Measurements from ENCODE around the gene PHLPP1. TPM values are rescaled to one million over a fixed set of nuclear protein-coding genes. Genes with fewer than 3 reads are reported as not detected.

Gene PHLPP1
- total RNA-seq, 1 experiment from 2014 or later = 28.0 TPM

DNA sequence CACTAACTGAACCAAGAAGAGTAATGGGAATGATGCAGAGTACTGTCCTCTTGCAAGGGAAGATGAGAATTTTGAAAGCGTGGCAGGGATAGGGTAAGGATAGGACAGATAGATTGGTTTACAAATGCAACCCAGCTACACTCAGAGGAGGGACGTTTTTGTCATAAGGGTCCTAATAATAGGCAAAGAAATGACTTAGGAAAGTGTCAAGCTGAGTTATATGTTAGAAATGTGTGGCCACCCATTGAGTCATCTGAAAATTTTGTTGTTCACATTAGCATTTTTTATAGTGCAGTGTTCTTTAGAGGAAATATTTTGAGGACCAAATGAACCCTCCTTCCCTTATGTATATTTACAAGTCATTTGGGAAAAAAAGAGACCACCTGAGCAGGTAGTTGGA, 137.5 kb downstream of the PHLPP1 start:
- Mint-ChIP-seq H3K4me3 (ENCODE audit: low read depth, unreplicated experiment) (no peak overlapping the region), H3K27me3 (ENCODE audit: unreplicated experiment) (no peaks in the 10 kb centered on the region), H3K27ac (ENCODE audit: unreplicated experiment) (no peak overlapping the region), H3K9me3 (ENCODE audit: low read depth, unreplicated experiment) (no peaks in the 10 kb centered on the region), H3K36me3 (ENCODE audit: insufficient read depth, unreplicated experiment) (peaks cover 8% of the 10 kb centered on the region), H3K4me1 (ENCODE audit: low read depth, unreplicated experiment) (peaks cover 18% of the 10 kb centered on the region)
- DNase-seq = no peak
- intact Hi-C loops (cut with micrococcal nuclease; ENCODE audit: unreplicated experiment) = no loop called here
- no peak for TF ChIP-seq CTCF (IDR thresholded peaks at IDR 0.05; ENCODE audit: unreplicated experiment)
- no TSS peak for BruUV-seq (replicated peaks)
- CTCF ChIA-PET = no interaction called here

GRCh38 chr18:62856294-62856693, 141.0 kb downstream of the PHLPP1 start:
- Mint-ChIP-seq H3K36me3 (ENCODE audit: insufficient read depth, unreplicated experiment) (no peaks in the 10 kb centered on the region), H3K4me3 (ENCODE audit: low read depth, unreplicated experiment) (no peak overlapping the region), H3K9me3 (ENCODE audit: low read depth, unreplicated experiment) (no peaks in the 10 kb centered on the region), H3K27ac (ENCODE audit: unreplicated experiment) (no peak overlapping the region), H3K4me1 (ENCODE audit: low read depth, unreplicated experiment) (peaks cover 8% of the 10 kb centered on the region), H3K27me3 (ENCODE audit: unreplicated experiment) (no peaks in the 10 kb centered on the region)
- TF ChIP-seq CTCF (IDR thresholded peaks at IDR 0.05; ENCODE audit: unreplicated experiment) = no peak
- no peak for DNase-seq
- intact Hi-C loops (cut with micrococcal nuclease; ENCODE audit: unreplicated experiment) = no loop called here
- BruUV-seq (replicated peaks) = no TSS peak
- CTCF ChIA-PET = no interaction called here

- H3K4me1 Mint-ChIP-seq (ENCODE audit: low read depth, unreplicated experiment) = peaks cover 6% of the 10 kb centered on the region
- H3K27me3 Mint-ChIP-seq (ENCODE audit: unreplicated experiment) = no peaks in the 10 kb centered on the region
- TF ChIP-seq CTCF (IDR thresholded peaks at IDR 0.05; ENCODE audit: unreplicated experiment) = no peak
- H3K9me3 Mint-ChIP-seq (ENCODE audit: low read depth, unreplicated experiment) = no peaks in the 10 kb centered on the region
- DNase-seq = no peak
- H3K36me3 Mint-ChIP-seq (ENCODE audit: insufficient read depth, unreplicated experiment) = peaks cover 6% of the 10 kb centered on the region
- CTCF ChIA-PET = interaction anchor here (0.6 kb wide), 3 partner anchors 27 to 106 kb away, joined by 3 to 5 read pairs (median 3); no protein-coding TSS in a partner anchor
- no peak overlapping the region for H3K4me3 Mint-ChIP-seq (ENCODE audit: low read depth, unreplicated experiment)
- BruUV-seq (replicated peaks) = no TSS peak
- intact Hi-C loops (cut with micrococcal nuclease; ENCODE audit: unreplicated experiment) = no loop called here
- H3K27ac Mint-ChIP-seq (ENCODE audit: unreplicated experiment) = no peak overlapping the region
These were observed 142.1 kb downstream of the PHLPP1 start for GRCh38 chr18:62857263-62857976.

GRCh38 chr18:62860062-62860461, 144.7 kb downstream of the PHLPP1 start:
- no peak for TF ChIP-seq CTCF (IDR thresholded peaks at IDR 0.05; ENCODE audit: unreplicated experiment)
- DNase-seq = no peak
- Mint-ChIP-seq H3K9me3 (ENCODE audit: low read depth, unreplicated experiment) (no peaks in the 10 kb centered on the region), H3K27ac (ENCODE audit: unreplicated experiment) (no peak overlapping the region), H3K4me3 (ENCODE audit: low read depth, unreplicated experiment) (no peak overlapping the region), H3K36me3 (ENCODE audit: insufficient read depth, unreplicated experiment) (peaks cover 14% of the 10 kb centered on the region), H3K4me1 (ENCODE audit: low read depth, unreplicated experiment) (peaks cover 7% of the 10 kb centered on the region), H3K27me3 (ENCODE audit: unreplicated experiment) (no peaks in the 10 kb centered on the region)
- CTCF ChIA-PET = no interaction called here
- intact Hi-C loops (cut with micrococcal nuclease; ENCODE audit: unreplicated experiment) = no loop called here
- no TSS peak for BruUV-seq (replicated peaks)

Measured in Calu3 (cell line).